ENCODE results near the gene HAL. TPM values are rescaled to one million over a fixed set of nuclear protein-coding genes. Genes with fewer than 3 reads are reported as not detected.

Gene HAL
- under 0.01 and 0.29 TPM in 2 replicates for total RNA-seq

DNA sequence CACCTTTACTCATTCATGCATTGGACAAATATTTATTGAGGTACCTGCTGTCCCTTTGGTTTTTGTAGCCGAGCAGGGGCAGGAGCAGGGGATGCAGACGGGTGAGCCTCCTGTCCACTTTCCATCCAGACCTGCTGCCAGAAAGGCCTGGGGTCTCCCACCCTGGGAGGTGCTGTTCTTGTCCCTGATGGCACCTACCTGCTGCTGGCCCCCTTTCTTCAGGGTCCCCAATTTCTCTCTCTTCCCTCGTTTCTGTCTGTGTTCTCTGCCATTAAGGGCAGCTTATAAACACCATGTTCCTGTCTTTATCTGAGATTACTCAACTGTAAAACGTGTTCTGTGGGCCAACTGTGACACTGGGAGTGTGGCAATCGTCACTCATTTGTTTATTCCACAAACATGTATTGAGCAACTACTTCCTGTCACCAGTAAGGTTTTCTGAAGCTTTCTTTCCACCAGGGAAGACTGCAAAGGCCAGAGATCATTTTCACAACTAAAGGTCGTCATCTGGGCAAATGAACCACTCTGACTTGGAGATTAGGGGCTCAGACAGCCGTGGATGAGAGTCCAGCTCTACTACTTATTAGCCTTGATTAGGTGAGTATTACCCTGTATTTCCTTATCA is at the start of gene HAL:
TSS of gene HAL (minus strand) at position 311 of the 625 bp plus-strand sequence. CDS start 434 bp downstream, outside the sequence.

GRCh38 chr12:96035283-96036236 is 39.4 kb upstream of the HAL start, which contains the start of gene LTA4H:
LTA4H (minus strand) TSS chr12:96035587; CDS start chr12:96035519, 68 bp downstream.

DNA sequence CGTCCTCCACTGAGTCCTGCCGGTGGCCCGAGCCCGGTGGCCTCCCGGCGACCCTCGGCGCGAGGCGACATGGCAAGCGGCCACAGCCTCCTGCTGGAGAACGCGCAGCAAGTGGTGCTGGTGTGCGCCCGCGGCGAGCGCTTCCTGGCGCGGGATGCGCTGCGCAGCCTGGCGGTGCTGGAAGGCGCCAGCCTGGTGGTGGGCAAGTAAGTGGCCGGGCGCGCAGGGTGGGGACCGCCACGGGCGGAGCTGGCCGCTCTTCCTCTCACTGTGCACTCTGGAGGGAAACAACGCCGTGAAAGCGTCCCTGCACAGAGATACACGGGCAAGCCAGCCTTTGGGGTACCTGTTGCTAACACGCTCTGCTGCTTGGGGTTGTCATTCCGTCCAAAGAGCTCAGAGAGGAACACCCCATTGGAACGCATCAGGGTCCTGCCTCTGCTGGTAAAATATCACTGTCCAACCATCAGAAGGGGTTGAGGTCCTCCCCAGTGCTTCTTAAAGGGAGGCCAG is 52.8 kb downstream of the HAL start, which contains the start of gene AMDHD1:
TSS of gene AMDHD1 (plus strand) at position 2 of the 513 bp plus-strand sequence. CDS start at position 70, 68 bp downstream.

DNA sequence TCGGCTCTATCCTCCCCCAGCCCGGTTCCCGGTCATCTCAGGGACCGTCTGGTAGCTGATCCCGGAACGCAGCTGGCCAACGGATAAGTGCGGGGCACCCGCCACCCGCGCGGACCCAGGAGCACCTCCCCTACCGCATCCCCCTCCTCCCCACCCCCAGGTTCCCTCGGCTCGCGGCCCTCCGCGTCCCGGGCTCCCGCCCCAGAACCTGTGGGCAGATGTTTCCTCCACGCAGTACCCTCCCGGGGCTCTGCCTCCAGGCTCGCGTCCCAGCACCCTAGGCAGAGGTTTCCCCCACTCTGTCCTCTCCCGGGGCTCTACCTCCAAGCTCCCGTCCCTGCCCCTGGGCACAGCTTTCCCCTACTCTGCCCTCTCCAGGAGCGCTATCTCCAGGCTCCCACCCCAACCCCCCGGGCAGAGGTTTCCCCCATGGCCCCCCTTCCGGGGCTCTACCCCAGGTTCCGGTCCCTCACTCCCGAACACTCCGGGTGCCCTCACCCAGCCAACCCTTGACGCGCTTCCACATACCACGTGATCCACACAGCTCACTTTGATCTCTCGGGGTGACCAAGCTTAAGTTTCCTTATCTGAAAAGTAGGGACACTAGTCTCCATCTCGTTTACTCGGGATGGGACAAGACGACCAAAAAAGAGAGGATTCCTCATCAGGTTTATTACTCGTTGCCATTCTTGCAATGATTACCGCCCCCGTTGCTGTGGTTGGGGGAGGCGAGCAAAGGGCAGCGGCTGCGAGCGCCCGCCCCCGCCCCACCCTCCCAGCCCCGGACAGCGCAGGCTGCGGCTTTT is 53.4 kb downstream of the HAL start, which contains the start of gene CCDC38:
TSS of gene CCDC38 (minus strand) at position 91 of the 806 bp plus-strand sequence. CDS start 6,105 bp downstream, outside the sequence.

Other genes starting within 250 kb of the HAL start
- gene NTN4, start 205.6 kb downstream of the HAL start, total RNA-seq = 68.2 and 72.9 TPM in 2 replicates
- 20.9 and 21.3 TPM in 2 replicates for gene SNRPF, start 137.4 kb downstream of the HAL start, total RNA-seq
- 0.07 and 0.13 TPM in 2 replicates for gene CCDC38, start 53.7 kb downstream of the HAL start, total RNA-seq
- 0.13 and 0.14 TPM in 2 replicates for gene AMDHD1, start 53.0 kb downstream of the HAL start, total RNA-seq
- 101 and 104 TPM in 2 replicates for gene LTA4H, start 39.2 kb upstream of the HAL start, total RNA-seq
- 81.8 and 100 TPM in 2 replicates for gene ELK3, start 198.0 kb upstream of the HAL start, total RNA-seq